NCI-H1105 treated with DMSO at 0.1 percent for 48 hours (cell line): Measurements from ENCODE around the gene HTR3C.
"Not testable (repeated sequence)": the region's sequence is repeated elsewhere in the genome, so short reads cannot be mapped to it uniquely, and the experiment has no call there.

Experiments
- DNase-seq: peaks from one replicate; lab custom pipeline; 2025; lab: John Stamatoyannopoulos, UW

HTR3C gene

DNA sequence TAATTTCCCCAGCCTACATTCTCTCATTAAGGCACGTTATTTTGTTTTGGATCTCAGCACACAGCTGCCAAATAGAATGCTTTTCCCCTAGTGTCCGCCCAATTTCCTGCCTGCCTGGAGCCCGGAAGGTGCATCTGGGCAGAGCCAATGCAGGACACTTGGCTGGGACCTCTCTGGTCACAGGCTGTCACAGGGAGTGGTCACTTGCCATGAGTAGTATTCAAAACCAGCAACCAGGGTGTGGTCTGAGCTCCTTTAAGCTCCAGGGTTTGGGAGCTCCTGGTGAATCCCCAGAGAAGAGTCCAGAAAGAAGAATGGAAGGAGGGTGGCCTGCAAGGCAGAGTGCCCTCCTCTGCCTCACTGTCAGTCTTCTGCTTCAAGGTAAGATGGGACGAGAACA is at the start of gene HTR3C:
Gene HTR3C, plus strand, starts transcription at position 281 of the 400 bp plus-strand sequence. Its CDS starts 34 bp downstream, at position 315.
- DNase-seq = no peak

GRCh38 chr3:184003187-184003967 is 49.5 kb upstream of the HTR3C start:
- DNase-seq = no peak

- no peak for DNase-seq
Observed at GRCh38 chr3:184004476-184004875, 48.4 kb upstream of the HTR3C start.

DNA sequence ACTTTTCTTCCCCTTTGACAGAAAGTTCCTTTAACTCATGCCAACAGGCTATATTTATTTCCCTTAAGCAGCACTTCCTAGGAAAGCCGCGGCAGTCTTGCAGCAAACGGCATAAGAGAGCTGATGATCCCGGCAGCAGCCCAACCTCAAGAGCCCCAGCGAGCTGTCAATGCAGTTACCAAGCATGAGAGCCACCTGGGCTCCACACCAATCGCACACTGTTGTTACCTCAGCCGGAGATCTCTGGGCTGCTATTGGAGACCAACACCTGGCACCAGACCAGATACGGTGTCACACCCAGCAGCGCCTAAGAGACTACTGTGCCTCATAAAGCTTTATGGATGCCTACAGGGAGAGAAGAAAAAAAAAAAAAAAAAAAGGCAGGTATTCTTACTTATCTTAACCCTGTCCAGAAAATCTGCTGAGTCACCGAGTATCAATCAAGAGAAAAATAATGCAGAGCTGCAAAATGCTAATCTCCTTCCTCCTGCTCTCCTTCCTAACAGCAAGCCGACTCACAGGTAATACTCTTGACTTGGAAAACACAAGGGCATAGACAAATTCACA is 46.8 kb upstream of the HTR3C start:
- peak; percentile 100 for DNase-seq

- DNase-seq = not testable (repeated sequence)
Observed at GRCh38 chr3:184007143-184007813, 45.6 kb upstream of the HTR3C start.

DNA sequence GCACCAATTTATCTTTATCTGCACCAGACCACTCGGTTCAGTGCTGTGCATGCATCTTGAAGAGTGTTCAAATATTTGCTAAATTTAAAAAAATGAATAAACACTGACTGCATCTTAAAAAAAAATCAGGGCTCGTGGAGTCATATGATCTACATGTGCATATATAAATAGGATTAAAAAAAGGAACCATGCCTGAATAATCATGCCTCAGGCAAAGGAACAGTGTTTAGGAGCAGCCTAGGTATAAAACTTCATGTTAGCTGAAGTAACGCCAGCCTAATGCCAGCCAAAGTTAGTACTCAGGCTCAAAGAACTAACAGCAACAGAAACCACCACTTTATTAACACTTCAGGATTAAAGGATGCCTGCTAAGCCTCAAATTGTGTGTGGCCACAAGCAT is 44.7 kb upstream of the HTR3C start:
- DNase-seq = no peak

GRCh38 chr3:184011230-184011876 is 41.5 kb upstream of the HTR3C start:
- no peak for DNase-seq

DNA sequence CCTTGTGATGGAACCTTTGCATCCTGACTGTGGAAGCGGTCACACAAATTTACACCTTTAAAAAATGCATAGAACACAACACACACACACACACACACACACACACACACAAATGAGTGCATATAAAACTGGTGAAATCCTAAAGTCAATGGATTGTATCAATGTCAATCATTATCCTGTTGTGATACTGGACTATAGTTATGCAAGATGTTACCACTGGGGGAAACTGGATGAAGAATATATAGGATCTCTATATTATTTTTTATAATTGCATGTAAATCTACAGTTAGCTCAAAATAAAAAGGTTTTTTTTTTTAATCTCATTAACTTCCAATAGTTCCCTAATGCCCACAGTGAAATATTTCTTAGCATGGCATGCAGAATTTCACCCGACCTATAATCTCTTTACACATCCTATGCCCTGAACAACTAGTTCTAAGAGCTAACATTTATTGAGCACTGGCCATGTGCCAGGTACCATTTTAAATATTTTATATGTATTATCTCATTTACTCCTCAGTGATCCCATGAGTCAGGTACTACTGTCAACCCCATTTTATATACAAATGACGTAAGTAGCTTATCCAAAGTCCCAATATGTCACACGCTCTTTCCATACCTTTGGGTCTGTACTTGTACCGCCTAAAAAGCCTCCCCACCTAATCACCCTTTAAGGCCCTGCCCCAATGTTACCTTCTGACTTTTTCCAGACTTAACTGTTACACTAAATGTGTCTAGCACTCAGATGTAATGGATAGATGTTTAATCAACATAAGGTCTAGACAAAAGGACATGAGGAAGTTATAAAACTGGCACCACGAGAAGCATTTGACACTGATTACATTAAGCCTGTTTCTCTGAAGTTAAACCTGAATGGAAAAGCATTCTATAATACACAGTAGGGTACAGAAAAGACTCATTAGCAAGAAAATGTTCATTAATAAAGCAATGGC is 40.6 kb upstream of the HTR3C start:
- no peak for DNase-seq

- DNase-seq = peak; percentile 30
Observed at GRCh38 chr3:184015381-184016019, 37.3 kb upstream of the HTR3C start.

- DNase-seq = no peak
Observed at GRCh38 chr3:184016169-184016570, 36.7 kb upstream of the HTR3C start.

- peak; percentile 79 for DNase-seq
Observed at GRCh38 chr3:184016811-184017671, 35.8 kb upstream of the HTR3C start.

DNA sequence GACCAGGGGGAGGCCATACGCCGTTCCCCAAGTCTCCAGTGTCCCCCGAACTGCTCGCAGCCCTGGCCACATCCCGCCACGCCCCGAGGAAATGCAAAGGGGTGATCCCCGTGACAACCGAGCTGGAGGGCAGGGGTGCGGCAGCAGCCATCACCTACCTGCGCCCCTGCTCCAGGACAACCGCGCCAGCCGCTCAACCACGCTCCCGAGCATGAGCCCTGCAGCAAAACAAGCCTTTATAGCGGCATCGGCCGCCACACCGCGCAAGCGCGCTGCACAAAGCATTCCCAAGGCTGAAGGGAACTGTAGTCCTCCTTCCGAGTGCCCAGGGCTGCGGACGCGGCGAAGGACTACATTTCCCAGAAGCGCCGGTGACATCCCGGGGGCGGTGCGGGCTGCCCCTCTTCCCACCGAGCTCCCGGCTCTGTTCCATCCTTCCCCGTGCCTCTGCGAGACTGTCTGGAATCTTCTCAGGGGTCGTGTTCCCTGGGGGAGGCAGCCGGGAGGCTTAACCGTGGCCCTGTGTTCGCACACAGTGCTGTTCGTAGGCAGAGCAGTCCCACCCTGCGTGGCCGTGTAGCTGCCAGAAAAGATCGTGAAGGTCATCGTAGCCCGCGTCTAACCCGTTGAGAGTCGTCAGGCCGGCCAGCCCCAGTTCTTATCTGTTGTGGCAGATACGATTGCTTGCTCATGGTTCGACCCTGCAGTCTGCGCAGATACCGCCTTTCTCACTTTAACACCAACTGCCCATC is 35.0 kb upstream of the HTR3C start, which contains the start of gene ABCC5:
Gene ABCC5, minus strand, starts transcription at position 213 of the 752 bp plus-strand sequence. CDS start 3,492 bp downstream, outside the sequence.
- DNase-seq = peak; percentile 99

- no peak for DNase-seq
Observed at GRCh38 chr3:184018424-184018973, 34.3 kb upstream of the HTR3C start.

GRCh38 chr3:184022323-184022722 is 30.5 kb upstream of the HTR3C start:
- no peak for DNase-seq

DNA sequence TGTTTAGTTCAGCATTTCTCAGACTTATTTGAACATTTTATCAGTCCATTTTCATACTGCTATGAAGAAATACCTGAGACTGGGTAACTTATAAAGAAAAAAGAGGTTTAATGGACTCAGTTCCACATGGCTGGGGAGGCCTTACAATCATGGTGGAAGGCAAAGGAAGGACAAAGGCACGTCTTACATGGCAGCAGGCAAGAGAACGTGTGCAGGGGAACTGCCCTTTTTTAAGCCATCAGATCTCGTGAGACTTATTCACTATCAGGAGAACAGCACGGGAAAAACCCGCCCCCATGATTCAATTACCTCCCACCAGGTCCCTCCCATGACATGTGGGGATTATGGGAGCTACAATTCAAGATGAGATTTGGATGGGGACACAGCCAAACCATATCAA is 27.6 kb upstream of the HTR3C start:
- DNase-seq = not testable (repeated sequence)

- DNase-seq = not testable (repeated sequence)
Observed at GRCh38 chr3:184028275-184028890, 24.5 kb upstream of the HTR3C start.

DNA sequence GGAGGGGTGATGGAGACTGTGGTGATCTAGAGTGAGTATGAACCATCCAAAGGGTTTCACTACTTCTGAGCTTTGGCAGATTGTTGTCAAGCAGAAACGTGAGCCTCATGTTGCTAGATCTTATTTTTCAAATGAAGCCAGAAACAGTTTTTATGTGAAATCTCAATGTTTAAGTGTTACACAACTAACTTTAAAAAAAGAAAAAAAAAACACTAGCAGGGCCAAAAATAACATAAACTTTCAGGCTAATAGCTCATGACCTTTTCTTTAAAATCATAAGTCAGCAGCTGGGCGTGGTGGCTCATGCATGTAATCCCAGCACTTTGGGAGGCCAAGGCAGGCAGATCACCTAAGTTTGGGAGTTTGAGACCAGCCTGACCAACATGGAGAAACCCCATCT is 23.4 kb upstream of the HTR3C start:
- DNase-seq = no peak

DNA sequence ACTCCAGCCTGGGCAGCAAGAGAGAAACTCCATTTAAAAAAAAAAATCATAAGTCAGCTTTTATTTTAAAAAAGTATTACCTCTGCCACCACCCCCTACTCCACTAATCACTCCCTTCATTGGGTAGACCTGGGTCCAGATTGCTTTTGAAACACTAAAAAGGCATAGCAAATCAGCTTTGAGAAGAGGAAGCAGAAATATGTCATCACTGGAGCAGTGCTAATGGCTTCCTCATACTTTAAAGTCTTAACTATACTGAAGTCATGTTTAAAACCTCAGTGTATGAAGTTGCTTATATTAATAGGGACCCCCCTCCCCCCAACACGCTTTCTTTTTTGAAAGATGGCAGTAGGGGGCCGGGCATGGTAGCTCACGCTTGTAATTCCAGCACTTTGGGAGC is 22.3 kb upstream of the HTR3C start:
- DNase-seq = no peak
